ENCODE results near the gene ARL2BP. TPM values are rescaled to one million over a fixed set of nuclear protein-coding genes. Genes with fewer than 3 reads are reported as not detected.

ARL2BP gene
- total and polyA plus RNA-seq, 2 of the 4 experiments (the other 2 are of a cell fraction), result 46.9 to 73.7 TPM

GRCh38 chr16:57224651-57225335 lies 20.3 kb upstream of the ARL2BP start:
- no peak for TF ChIP-seq RFX5 (IDR thresholded peaks at IDR 0.05; ENCODE audit: low read depth, low read length)
- no peak for TF ChIP-seq CTCF (conservative IDR thresholded peaks at IDR 0.05; ENCODE audit: low read depth, low read length)
- no peak for TF ChIP-seq POLR2A (IDR thresholded peaks at IDR 0.05; ENCODE audit: low read depth, low read length)
- TF ChIP-seq MAFK (IDR thresholded peaks at IDR 0.05; ENCODE audit: low read depth, low read length), result no peak
- TF ChIP-seq, protein P1, sequence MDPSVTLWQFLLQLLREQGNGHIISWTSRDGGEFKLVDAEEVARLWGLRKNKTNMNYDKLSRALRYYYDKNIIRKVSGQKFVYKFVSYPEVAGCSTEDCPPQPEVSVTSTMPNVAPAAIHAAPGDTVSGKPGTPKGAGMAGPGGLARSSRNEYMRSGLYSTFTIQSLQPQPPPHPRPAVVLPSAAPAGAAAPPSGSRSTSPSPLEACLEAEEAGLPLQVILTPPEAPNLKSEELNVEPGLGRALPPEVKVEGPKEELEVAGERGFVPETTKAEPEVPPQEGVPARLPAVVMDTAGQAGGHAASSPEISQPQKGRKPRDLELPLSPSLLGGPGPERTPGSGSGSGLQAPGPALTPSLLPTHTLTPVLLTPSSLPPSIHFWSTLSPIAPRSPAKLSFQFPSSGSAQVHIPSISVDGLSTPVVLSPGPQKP (IDR thresholded peaks at IDR 0.05; ENCODE audit: borderline replicate concordance, low read depth, low read length), result no peak
- TF ChIP-seq, protein P2, sequence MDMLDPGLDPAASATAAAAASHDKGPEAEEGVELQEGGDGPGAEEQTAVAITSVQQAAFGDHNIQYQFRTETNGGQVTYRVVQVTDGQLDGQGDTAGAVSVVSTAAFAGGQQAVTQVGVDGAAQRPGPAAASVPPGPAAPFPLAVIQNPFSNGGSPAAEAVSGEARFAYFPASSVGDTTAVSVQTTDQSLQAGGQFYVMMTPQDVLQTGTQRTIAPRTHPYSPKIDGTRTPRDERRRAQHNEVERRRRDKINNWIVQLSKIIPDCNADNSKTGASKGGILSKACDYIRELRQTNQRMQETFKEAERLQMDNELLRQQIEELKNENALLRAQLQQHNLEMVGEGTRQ (IDR thresholded peaks at IDR 0.05; ENCODE audit: low read depth, low read length), result no peak
- TF ChIP-seq RAD21 (IDR thresholded peaks at IDR 0.05; ENCODE audit: low read length), result no peak
- no peak for TF ChIP-seq RCOR1 (IDR thresholded peaks at IDR 0.05; ENCODE audit: insufficient replicate concordance, low read length)
- no peak for TF ChIP-seq MXI1 (IDR thresholded peaks at IDR 0.05; ENCODE audit: borderline replicate concordance, low read depth, low read length)
- TF ChIP-seq CEBPB (IDR thresholded peaks at IDR 0.05; ENCODE audit: low read depth, low read length), result no peak
- Histone ChIP-seq H2AK5ac (ENCODE audit: low read depth, low read length) (no peak overlapping the region), H3K4me2 (ENCODE audit: low read depth, low read length) (no peak overlapping the region), H2BK15ac (ENCODE audit: low read depth, low read length) (no peak overlapping the region), H3K14ac (replicated peaks; ENCODE audit: low read depth, low read length) (no peak overlapping the region), H3K9me1 (ENCODE audit: insufficient read depth, low read length) (peaks cover 6% of the 10 kb centered on the region; the same call in 1 of the 2 replicates), H3K23ac (ENCODE audit: low read depth, low read length) (no peak overlapping the region), H3K56ac (ENCODE audit: extremely low read depth, insufficient read depth, low read length) (no peak overlapping the region), H3K36me3 (ENCODE audit: control insufficient read depth, insufficient read depth, low read length) (peaks cover 37% of the 10 kb centered on the region), H3K4me3 (ENCODE audit: insufficient read depth, low read depth, low read length) (no peak overlapping the region), H3K9me3 (ENCODE audit: control insufficient read depth, insufficient read depth, low read length) (no peaks in the 10 kb centered on the region), H4K8ac (ENCODE audit: low read depth in 2 of 2, low read length in 2 of 2) (no peak overlapping the region), H4K20me1 (ENCODE audit: insufficient read depth, low read length) (no peaks in the 10 kb centered on the region), H2BK5ac (ENCODE audit: low read depth, low read length, poor library complexity, severe bottlenecking) (no peak overlapping the region), H4K91ac (ENCODE audit: insufficient read depth, low read depth, low read length) (no peak overlapping the region), H3K27ac (ENCODE audit: insufficient read depth, low read length) (no peak overlapping the region), H3K4me1 (ENCODE audit: control insufficient read depth, insufficient read depth, low read length) (no peaks in the 10 kb centered on the region), H3K79me1 (ENCODE audit: low read depth in 1 of 2, low read length in 2 of 2) (peaks cover 3 to 12% of the 10 kb centered on the region in 2 experiments; a peak in 2 of 4 replicates), H3K27me3 (ENCODE audit: control insufficient read depth, insufficient read depth, low read length) (no peaks in the 10 kb centered on the region), H4K5ac (ENCODE audit: low read depth, low read length) (no peak overlapping the region), H2BK120ac (ENCODE audit: low read depth, low read length) (no peak overlapping the region), H3K18ac (ENCODE audit: low read depth, low read length) (no peak overlapping the region), H2BK20ac (ENCODE audit: low read depth, low read length) (no peak overlapping the region), H2AK9ac (replicated peaks; ENCODE audit: low read depth, low read length, poor library complexity) (no peak overlapping the region), H3K9ac (ENCODE audit: low read depth, low read length) (no peak overlapping the region), H3K4ac (ENCODE audit: low read depth, low read length) (no peak overlapping the region), H2AFZ (replicated peaks; ENCODE audit: low read length, poor library complexity) (no peak overlapping the region)
- DNase-seq, result no peak
- POLR2A ChIA-PET (ENCODE audit: unreplicated experiment), result no interaction called here
- CTCF ChIA-PET, result interaction anchor here (0.8 kb wide), 1 partner anchor 141 kb away, joined by 3 read pairs; no protein-coding TSS in a partner anchor
- in situ Hi-C loops (cut with MboI; ENCODE audit: low sequenced_read_pairs), result no loop called here
- no TSS peak for BruUV-seq (replicated peaks)
- WGBS, 2 experiments (ENCODE audit: extremely low coverage in 2 of 2, insufficient read length in 1 of 2), result 89% methylated on average over 1 of the region's 6 CpGs; no CpG with 5 or more reads in 1 of the 2 experiments
- intact Hi-C loops (cut with micrococcal nuclease), result no loop called here
- dilution Hi-C loops (cut with HindIII; ENCODE audit: low sequenced_read_pairs, unreplicated experiment), result no loop called here
- ATAC-seq (ENCODE audit: low read depth), result no peak
